Measurements from ENCODE around the gene SELL.
"Not testable (repeated sequence)": the region's sequence is repeated elsewhere in the genome, so short reads cannot be mapped to it uniquely, and the experiment has no call there.

SELL gene

GRCh38 chr1:169667699-169668596 is 43.5 kb downstream of the SELL start:
- DNase-seq (ENCODE audit: low read depth in 2 of 2): not testable (repeated sequence)

GRCh38 chr1:169667227-169667639 is 44.2 kb downstream of the SELL start:
- not testable (repeated sequence) for DNase-seq (ENCODE audit: low read depth in 2 of 2)

GRCh38 chr1:169662680-169663079 is 48.7 kb downstream of the SELL start:
- DNase-seq (ENCODE audit: low read depth in 2 of 2): not testable (repeated sequence)

- not testable (repeated sequence) for DNase-seq (ENCODE audit: low read depth in 2 of 2)
Observed at GRCh38 chr1:169661066-169661465, 50.4 kb downstream of the SELL start.

GRCh38 chr1:169658777-169659176 is 52.6 kb downstream of the SELL start:
- not testable (repeated sequence) for DNase-seq (ENCODE audit: low read depth in 2 of 2)

- DNase-seq (ENCODE audit: low read depth in 2 of 2): no peak
Observed at GRCh38 chr1:169653873-169654272, 57.5 kb downstream of the SELL start.

GRCh38 chr1:169651035-169651434 is 60.4 kb downstream of the SELL start:
- no peak for DNase-seq (ENCODE audit: low read depth in 2 of 2)

- DNase-seq (ENCODE audit: low read depth in 2 of 2): no peak
Observed at GRCh38 chr1:169650551-169650950, 60.9 kb downstream of the SELL start.

GRCh38 chr1:169648709-169649108 is 62.7 kb downstream of the SELL start:
- DNase-seq (ENCODE audit: low read depth in 2 of 2): no peak

- DNase-seq (ENCODE audit: low read depth in 2 of 2): no peak
Observed at GRCh38 chr1:169648187-169648586, 63.2 kb downstream of the SELL start.

- no peak for DNase-seq (ENCODE audit: low read depth in 2 of 2)
Observed at GRCh38 chr1:169647512-169647911, 63.9 kb downstream of the SELL start.

GRCh38 chr1:169644297-169644696 is 67.1 kb downstream of the SELL start:
- no peak for DNase-seq (ENCODE audit: low read depth in 2 of 2)
